HFFc6 (cell line): ENCODE results near the gene TEKT3. TPM values are rescaled to one million over a fixed set of nuclear protein-coding genes. Genes with fewer than 3 reads are reported as not detected.

Experiments used
- DNase-seq: peaks from one replicate; pipeline ENCODE4 v3.0.0-alpha.2; 2018
- H3K27ac Mint-ChIP-seq: 2 replicates; pipeline ENCODE4 v1.8.0; 2020; ENCODE audit warnings: mild to moderate bottlenecking, mixed read lengths
- H3K27me3 Mint-ChIP-seq: 2 replicates; pipeline ENCODE4 v1.8.0; 2021; ENCODE audit warnings: mild to moderate bottlenecking, moderate library complexity, mixed read lengths; ENCODE audit not compliant: insufficient read depth
- H3K36me3 Mint-ChIP-seq: 2 replicates; pipeline ENCODE4 v1.8.0; 2021; ENCODE audit warnings: low read depth, mixed read lengths
- H3K4me1 Mint-ChIP-seq: 2 replicates; pipeline ENCODE4 v1.8.0; 2020; ENCODE audit warnings: low read depth, mixed read lengths
- H3K4me3 Mint-ChIP-seq: 2 replicates; pipeline ENCODE4 v1.8.0; 2020; ENCODE audit warnings: mild to moderate bottlenecking, moderate library complexity, mixed read lengths
- H3K9me3 Mint-ChIP-seq: 2 replicates; pipeline ENCODE4 v1.8.0; 2020; ENCODE audit warnings: mild to moderate bottlenecking, mixed read lengths
- CTCF ChIP-seq: fragments of 200-600 bp; sonication (generic); IDR thresholded peaks from 2 replicates; pipeline ENCODE4 v1.5.0; 2021; ENCODE audit warnings: antibody characterized with exemption, mild to moderate bottlenecking
- total RNA-seq, 6 experiments: library from RNA; stranded (reverse); fragmentation: NEBNext Ultra II Directional; extraction: Animal tissue kit (Norgen Biotek cat#: 25700); gene quantifications; 2 replicates in 1 of 6; 3 replicates in 5 of 6; pipeline ENCODE4 v1.2.3, GENCODE V29; 2021

Gene TEKT3
- total RNA-seq, 6 experiments from 2014 or later: not detected

DNA sequence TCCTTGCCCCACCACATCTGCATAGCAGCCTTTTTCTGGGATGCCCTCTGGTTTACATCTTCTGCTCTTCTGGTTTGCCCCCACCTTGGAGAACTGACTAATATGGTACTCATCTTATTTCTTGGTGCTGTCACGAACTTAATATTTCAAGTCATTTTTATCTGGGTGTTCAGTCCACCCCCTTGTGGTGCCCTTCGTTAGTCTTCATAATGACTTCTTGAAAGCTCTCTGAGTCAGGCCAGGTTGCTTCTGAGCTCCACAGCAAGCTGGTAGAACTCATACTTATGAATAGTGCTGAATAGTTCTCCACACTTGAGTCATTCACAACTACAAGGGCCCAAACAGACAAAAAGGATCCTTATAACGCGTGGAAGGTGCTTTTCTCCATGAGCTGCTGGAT is 35.8 kb upstream of the TEKT3 start:
- peak; percentile 75 for TF ChIP-seq CTCF
- H3K27me3 Mint-ChIP-seq: no peaks in the 10 kb centered on the region; the same call in 1 of the 2 replicates
- no peaks in the 10 kb centered on the region for H3K9me3 Mint-ChIP-seq
- peak overlapping the region; percentile 71 for H3K27ac Mint-ChIP-seq
- H3K4me3 Mint-ChIP-seq: peak overlapping the region; percentile 60
- DNase-seq: peak; percentile 90
- H3K36me3 Mint-ChIP-seq: no peaks in the 10 kb centered on the region
- H3K4me1 Mint-ChIP-seq: peaks cover 29% of the 10 kb centered on the region

GRCh38 chr17:15371376-15372130 is 30.2 kb upstream of the TEKT3 start:
- H3K36me3 Mint-ChIP-seq: no peaks in the 10 kb centered on the region
- no peaks in the 10 kb centered on the region for H3K9me3 Mint-ChIP-seq
- peaks cover 1% of the 10 kb centered on the region; the same call in 1 of the 2 replicates for H3K4me1 Mint-ChIP-seq
- H3K27me3 Mint-ChIP-seq: peaks cover 15% of the 10 kb centered on the region
- no peak overlapping the region for H3K4me3 Mint-ChIP-seq
- no peak for DNase-seq
- no peak overlapping the region for H3K27ac Mint-ChIP-seq
- TF ChIP-seq CTCF: no peak

GRCh38 chr17:15368600-15368999 is 27.2 kb upstream of the TEKT3 start:
- DNase-seq: no peak
- no peak for TF ChIP-seq CTCF
- no peaks in the 10 kb centered on the region for H3K36me3 Mint-ChIP-seq
- no peaks in the 10 kb centered on the region for H3K4me1 Mint-ChIP-seq
- no peak overlapping the region for H3K27ac Mint-ChIP-seq
- H3K9me3 Mint-ChIP-seq: no peaks in the 10 kb centered on the region
- no peak overlapping the region for H3K4me3 Mint-ChIP-seq
- H3K27me3 Mint-ChIP-seq: peaks cover 18% of the 10 kb centered on the region

GRCh38 chr17:15366026-15366425 is 24.6 kb upstream of the TEKT3 start:
- no peaks in the 10 kb centered on the region for H3K36me3 Mint-ChIP-seq
- no peak overlapping the region for H3K4me3 Mint-ChIP-seq
- peaks cover 6% of the 10 kb centered on the region; the same call in 1 of the 2 replicates for H3K4me1 Mint-ChIP-seq
- no peak overlapping the region for H3K27ac Mint-ChIP-seq
- DNase-seq: no peak
- no peak for TF ChIP-seq CTCF
- no peaks in the 10 kb centered on the region for H3K9me3 Mint-ChIP-seq
- peaks cover 18% of the 10 kb centered on the region for H3K27me3 Mint-ChIP-seq

- H3K9me3 Mint-ChIP-seq: no peaks in the 10 kb centered on the region
- H3K4me1 Mint-ChIP-seq: peaks cover 7% of the 10 kb centered on the region; the same call in 1 of the 2 replicates
- no peak overlapping the region for H3K4me3 Mint-ChIP-seq
- H3K27ac Mint-ChIP-seq: no peak overlapping the region
- no peaks in the 10 kb centered on the region for H3K36me3 Mint-ChIP-seq
- no peak for DNase-seq
- no peak for TF ChIP-seq CTCF
- H3K27me3 Mint-ChIP-seq: peaks cover 16% of the 10 kb centered on the region
Measured at GRCh38 chr17:15364615-15365014, 23.2 kb upstream of the TEKT3 start.
